ENCODE data around the gene STING1.

GRCh38 chr5:139501381-139501780, 18.8 kb upstream of the STING1 start:
- TF ChIP-seq CTCF (IDR thresholded peaks at IDR 0.05) (no peak), EZH2 (IDR thresholded peaks at IDR 0.05; ENCODE audit: borderline replicate concordance, insufficient read depth, low read depth, low read length, poor library complexity, severe bottlenecking) (no peak)

All from B cell (primary cell).